Measurements from ENCODE around the gene SNED1.
"Not testable (repeated sequence)": the region's sequence is repeated elsewhere in the genome, so short reads cannot be mapped to it uniquely, and the experiment has no call there.

Gene SNED1

DNA sequence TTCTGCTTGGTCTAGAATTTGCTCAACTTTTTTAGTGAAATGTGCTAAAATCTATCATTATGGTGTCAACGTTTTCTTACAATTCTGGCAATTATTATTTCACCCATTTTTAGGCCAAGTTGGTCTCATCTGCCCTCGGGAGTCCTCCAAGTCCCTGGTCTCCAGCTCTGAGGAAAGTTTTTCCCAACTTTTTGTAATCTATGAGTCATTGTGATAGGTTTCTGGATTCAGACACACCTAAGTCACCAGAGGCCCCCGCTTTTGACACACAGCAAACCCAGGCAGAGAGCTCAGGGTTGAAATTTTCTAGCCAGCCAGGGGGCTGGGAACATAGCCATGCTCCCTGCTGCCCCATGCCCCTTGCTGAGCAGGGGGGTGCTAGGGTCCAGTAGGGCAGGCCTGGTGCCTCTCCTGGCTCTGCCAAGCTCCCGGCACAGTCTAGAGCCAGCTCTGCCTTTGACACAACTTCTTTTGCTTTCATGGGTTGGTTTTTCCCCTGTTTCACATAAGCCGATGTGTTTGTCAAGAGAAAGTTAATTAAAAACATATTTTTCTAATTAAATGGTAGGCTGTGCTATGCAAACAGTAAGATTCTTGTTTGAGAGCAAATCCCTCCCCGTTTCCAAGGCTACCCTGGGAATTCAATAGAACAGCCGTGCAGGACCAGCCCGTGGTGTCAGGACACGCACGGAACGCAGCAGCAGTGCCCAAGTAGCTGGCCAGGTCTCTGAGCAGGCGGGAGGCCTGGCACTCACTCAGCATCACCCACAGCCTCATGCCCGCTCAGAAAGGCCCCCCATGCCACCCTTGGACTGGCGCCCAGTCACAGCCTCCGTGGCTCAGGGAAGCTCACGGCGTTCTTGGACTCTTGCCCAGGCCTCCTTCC lies 25.5 kb upstream of the SNED1 start:
- DNase-seq = no peak

DNA sequence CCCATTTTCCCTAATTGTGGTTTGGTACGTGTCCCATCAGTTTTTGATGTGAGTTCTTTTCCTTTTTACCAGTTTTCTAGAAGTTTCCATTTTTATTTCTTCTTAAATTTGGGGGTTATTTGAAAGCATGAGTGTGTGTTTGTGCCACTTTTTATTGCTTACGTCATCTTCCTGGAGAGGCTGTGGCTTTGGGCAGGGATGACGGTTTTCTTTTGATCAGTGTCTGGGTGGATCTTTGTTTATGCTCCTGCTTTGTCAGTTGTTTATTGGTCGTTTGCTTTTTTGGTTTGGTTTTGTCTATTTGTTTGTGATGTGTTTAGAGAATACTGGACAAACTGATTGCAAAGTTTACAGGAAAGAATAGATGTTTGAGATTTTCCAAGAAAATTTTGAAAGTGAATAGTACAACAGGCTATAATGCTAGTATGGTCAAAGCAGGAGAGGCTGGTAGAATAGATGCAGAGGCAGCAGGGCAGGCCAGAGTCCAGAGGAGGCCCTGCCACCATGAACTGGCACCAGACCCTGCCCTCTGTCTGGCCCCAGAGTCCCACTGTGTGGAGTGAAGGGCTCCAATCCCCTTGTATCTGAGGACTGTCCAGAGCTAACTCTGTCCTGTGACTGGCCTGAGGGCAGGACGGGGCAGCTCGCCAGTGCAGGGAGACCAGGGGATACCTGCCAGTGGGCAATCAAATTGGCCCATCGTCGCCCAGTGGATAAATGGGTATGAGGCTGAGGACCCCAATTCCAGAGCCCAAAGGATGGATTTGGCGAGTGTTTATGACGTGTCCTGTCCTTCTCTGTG lies 23.4 kb upstream of the SNED1 start:
- DNase-seq = no peak

DNA sequence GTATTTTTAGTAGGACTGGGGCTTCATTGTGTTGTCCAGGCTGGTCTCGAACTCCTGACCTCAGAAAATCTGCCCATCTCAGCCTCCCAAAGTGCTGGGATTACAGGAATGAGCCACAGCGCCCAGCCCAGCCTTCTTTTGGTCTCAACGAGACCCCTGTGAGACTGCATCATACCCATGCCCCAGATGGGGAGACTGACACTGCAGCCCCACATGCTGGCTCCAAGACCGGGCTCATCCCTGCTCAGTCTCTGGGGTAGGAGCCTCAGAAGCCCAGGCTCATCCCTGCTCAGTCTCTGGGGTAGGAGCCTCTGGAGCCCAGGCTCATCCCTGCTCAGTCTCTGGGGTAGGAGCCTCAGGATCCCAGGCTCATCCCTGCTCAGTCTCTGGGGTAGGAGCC lies 22.5 kb upstream of the SNED1 start:
- DNase-seq = not testable (repeated sequence)

DNA sequence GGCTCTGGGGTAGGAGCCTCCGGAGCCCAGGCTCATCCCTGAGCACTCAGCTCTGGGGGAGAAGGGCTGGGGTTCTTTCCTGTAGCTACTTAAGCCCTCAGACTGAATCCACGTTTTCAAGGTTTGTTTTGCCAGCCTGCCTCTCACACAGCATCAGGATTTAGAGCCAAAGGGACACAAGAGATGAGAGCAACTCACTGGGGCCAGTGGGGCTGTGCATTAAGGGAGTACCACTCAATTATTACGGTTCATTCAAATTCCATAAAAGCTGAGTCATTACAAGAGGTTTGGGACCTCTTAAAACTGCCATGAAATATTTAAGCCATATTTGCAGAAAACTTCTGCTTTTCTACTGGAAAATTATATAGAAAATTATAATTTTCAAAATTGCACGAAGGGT lies 17.1 kb upstream of the SNED1 start:
- DNase-seq = no peak

DNA sequence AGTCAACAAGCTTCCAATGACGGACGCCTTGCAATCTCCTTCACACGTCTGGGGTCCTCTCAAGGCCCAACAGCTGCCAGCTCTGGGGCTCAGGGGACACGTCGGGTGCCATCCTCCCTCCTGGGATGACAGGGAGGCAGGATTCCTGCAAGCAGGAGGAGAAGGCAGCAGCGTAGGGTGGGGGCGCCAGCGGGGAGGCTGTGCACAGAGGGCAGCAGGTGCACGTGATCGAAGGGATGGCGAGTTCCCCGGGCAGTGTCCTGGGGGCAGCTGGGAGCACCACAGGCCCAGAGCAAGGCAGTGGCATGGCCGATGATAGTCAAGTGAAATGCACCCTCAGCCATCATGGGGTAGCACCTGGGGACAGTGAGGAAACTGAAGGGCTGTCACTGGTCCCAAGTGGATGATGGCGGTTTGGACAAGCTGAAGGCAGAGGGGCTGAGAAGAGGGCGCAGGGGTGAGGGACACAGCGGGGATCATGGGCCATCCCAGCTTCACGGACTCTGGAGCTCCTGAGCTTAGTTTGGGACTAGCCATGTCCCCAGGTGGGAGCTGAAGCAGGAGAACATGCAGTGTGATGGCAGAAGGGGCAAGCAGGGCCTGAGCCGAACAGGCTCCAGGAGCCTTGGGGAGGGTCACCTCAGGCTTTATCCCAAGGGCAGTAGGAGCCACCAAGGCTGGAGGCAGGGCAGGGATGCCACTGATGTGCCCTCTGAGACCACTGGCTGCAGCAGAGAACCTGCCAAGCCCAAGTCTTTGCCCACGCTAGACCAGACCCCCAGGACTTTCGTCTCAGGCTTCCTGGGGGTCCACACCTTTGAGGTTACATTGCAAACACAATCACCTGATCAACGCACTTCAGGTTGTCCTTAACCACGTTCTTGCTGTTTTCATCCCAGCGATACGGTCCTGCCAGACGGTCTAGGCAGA lies 16.3 kb upstream of the SNED1 start:
- no peak for DNase-seq

DNA sequence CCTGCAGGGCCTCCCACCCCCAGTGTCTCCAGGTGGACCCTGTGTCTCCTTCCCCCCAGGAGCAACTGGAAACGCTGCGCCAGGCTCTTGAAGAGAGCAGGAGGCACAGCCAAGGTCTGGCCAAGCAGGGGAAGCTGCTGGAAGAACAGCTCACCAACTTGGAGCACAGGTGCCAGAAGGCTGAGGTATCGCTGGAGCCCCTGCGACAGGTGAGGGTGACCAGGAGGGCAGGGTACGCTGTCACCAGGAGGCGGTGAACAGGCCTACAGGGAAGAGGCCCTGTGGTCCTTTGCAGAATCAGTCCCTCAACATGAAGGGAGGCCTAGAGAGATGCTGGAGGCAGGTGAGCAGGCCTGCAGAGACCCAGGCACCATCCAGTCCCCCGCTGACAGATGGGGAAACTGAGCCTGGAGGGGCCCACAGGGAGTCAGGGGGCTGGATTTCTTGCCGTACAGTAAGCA lies 15.6 kb upstream of the SNED1 start:
- DNase-seq = no peak

DNA sequence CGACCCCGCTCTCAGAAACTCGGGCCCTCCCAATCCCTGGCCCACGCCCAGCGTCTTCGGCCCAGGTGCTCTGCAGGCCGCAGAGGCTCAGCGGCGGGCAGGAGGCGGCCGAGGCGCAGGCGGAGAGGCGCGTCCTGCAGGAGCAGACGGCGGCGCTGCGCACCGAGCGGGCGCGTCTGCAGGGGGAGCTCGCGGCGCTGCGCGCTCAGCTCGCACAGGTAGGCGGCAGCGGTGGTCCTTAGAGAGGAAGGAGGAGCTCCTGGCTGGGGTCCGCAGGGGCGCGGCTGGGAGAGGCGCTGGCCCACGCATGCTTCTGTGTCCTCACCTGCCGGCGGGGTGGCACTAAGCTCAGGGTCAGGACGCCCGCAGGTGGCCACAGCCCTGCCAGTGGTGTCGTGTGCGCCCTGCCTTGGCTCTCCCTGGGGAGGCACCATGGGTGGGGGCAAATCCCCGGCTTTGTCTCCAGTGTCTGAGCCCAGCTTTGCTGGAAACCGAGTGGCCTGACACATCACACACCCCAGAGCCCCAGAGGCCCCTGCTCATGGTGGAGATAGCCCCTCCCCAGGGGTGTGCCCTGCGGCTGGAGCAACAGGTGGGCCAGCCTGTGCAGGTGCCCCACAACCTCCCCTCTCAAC lies 14.9 kb upstream of the SNED1 start:
- no peak for DNase-seq

DNA sequence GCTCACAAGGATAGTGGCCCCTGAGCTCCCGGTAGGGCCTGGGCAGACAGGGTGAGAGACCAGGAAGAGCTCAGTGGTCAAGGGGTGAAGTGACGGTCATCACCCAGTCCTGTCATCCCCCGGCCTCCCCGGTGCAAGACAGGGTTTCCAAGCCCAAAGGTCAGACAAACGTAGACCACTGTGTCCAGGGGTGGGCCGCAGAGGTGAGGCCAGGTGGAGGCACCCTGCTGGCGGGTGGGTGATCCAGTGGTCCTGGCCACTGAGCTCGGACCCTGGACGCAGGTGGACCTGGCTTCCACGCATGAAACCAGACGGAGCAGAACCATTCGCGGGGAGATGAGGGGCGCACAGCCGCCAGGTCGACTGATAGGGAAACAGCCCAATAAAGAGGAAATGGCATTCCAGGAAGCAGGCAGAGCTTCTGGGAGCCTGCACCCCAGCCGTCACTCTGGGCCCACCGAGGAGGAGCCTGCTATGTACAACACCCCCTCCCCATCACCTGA lies 14.4 kb upstream of the SNED1 start:
- no peak for DNase-seq

DNA sequence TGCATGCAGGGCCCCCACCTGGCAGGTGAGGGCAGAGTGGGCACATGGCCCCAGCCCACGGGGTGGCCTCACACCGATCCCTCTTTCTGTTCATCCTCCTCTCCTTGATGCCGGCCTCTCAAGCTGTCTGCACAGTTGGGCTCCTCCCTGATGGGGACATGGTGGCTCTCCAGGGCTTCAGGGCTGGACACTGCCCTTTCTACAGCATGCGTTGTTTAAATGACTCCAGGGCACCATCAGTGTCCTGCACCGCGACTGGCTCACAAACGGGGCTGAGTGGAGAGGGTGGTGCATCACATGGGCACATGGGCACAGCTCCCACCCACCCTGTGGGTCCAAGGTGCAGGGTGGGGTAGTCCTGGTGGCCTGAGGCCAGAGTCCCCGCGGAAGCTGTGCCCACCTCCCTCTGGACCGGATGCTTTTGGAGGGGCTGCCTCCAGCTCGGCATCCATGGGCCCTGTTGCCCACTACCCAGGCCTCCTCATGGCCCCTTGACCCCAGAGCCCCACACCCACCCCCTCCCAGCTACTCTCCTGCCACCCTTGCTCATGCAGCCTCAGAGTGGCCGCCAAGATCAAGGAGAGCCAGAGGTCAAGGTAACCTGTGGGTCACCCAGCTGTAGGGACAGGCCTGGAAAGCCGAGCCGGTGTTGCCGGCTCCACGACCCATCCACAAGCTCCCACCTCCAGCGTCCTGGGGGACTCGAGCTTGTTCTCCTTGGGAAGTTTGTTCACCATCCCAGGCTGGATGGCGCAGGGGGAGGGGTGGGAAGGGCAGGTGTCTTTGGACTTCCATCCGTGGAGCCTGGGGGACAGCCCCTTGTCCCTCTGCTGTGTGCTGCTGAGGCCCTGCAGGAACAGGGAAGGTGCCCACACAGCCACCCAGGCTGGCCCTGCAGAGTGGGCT lies 12.3 kb upstream of the SNED1 start:
- DNase-seq = no peak

DNA sequence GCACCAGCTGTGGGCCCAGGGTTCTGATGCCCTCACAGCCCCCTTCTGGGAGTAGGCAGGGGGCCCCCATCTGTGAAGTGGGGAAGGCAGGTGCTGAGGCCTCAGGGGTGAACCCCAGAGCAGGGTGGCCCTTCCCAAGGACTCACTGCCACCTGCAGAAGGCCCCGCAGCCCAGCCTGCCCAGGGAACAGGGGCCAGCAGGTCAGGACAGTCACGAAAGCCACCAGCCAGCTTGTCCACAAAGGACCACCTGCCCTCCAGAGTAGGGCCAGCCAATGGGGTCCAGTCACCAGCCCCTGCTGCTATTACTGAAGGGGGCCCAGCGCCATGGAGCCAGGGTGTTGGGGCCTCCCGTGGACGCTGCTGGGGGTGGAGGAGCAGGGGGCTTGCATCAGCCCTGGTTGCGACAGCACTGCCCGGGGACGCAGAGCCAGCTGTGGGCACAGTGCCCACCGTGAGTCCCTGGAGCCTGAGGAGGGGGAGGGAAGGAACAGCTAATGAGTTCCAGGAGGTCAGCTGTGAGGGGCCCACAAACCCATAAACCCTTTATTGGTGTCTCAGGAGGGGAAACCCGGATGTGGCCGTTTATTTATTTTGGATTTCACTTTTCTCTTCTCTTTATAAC lies 11.5 kb upstream of the SNED1 start:
- DNase-seq = no peak

DNA sequence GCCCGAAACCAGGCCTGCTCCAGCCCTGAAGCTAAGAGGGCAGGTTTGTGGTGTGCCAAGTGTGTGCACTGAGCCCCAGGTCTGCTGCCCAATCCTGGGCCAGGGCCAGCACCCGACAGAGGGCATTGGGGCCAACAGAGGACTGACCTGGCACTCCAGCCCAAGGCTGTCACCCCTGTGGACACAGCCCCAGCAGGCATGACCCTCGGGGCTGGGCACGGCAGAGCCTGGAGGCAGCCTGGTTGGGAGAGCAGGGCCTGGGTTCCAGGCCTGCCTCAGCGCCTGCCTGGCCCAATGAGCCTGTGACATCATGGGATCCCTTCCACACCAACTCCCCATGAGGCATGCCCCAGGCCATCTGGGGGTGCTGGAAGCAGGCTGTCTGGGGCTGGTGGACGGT lies 10.8 kb upstream of the SNED1 start:
- no peak for DNase-seq

DNA sequence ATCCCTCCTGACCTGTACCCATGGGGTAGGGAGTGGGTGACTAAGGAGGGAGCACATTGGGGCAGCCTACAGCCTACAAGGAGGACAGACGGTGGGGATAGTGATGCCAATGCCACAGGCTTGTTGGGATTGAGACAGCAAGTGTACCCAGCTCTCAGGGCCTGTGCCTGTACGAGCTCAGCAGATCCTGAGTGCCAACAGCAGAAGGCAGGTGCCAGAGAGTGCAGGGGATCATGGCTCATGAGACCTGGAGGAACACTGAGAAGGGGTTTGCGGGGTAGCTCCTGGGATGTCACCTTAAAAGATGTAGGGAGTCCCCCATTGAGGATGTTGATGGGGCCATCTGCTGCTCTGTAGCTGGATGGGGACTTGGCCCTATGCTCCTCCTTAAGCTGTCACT lies 10.3 kb upstream of the SNED1 start:
- DNase-seq = no peak

DNA sequence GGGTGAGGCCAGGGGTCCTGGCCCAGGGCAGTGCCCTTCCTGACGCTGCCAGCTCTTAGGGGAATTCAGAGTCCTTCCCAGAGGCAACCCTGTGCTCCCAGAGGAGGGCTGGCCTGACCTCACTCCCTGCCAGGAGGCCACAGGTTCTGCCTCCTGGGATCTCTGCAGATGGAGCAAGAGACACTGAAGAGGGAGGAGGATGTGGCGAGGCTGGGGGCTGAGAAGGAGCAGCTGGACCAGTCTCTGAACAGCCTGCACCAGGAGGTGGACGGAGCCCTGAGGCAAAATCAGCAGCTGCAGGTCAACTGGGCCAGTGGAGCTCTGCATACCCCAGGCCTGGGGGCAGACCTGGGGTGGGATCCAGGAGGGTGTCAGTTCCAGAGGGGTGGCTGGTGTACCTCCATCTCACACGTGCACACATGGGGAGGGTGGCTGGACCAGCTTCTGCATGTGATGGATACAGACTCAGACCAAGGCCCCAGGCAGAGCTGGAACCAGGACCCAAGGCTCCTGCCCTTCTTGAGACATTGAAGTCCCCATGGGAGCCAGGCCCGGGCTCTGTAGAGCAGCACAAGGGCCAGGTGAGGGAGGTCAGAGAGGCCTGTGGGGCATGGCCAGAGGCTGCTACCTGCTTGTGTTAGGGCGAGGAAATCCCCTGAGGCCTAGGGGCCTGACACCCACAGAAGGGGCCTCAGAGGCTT lies 9.7 kb upstream of the SNED1 start:
- DNase-seq = no peak

DNA sequence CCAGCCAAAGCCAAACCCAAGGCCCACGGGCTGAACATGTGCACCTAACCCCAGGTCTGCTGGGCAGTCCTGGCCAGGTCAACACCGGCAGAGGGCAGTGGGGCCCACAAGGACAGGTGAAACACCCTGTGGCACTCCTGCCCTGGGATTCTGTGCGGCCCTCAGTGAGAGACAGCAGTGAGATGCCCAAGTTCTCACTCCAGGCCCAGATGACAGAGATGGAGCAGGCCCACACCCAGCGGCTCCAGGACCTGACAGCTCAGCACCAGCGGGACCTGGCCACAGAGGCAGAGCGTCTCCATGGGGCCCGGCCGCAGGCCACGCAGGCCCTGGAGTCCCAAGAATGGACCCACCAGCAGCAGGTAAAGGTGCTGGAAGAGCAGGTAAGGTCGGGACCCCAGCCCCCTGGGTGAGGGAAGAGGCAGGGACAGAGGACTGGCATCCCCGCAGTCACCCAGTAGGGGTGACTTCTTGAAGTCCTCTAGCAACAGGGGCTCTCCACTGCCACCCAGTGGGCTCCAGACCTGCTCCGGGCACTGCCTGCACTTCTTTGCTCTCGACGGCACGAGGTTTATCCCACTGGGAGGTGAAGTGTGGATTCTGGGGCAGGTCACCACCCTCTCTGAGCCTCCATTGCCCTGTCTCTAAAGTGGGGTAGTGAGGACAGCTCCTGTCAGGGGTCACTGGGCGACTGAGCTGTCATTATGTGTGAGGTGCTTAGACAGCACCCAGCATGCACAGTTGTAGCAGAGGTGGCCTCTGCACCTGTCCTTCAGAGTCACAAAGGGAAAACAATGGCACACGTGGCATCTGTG lies 8.8 kb upstream of the SNED1 start:
- DNase-seq = peak; percentile 83

DNA sequence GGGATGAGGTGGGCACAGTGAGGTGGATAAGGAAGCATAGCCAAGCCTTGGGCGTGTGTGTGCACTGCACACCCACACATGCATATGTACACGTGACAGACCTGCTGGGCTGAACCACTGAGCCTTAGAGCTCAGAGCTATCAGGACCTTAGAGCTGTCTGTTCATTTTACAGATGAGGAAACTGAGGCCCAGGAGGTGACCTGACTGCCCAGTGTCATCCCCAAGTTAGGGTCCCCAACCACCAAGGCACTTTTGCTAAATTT lies 8.2 kb upstream of the SNED1 start:
- DNase-seq = no peak

DNA sequence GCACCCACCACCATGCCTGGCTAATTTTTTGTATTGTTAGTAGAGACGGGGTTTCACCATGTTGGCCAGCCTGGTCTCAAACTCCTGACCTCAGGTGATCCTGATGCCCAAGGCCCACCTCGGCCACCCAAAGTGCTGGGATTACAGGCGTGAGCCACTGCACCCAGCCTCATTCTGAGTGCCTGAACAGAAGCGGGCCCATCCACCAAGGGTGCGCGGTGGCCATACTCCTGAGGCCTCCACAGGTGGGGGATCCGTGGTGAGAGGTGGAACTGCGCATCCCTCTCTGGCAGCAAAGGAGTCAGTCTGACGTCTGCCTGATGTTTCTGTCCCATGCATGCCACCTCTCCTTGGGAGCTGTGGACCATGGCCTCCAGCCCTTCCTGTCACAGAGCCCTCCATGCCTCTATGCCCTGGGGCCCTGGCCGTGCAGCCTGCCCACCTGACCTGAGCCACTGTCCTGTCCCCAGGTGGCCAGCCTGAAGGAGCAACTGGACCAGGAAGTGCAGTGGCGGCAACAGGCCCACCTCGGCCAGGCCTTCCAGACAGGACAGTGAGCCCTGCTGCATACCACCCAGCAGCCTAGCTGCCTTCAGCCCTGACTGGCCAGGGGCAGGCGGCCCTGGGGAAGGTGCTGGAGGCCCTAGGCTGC lies 7.6 kb upstream of the SNED1 start:
- no peak for DNase-seq

DNA sequence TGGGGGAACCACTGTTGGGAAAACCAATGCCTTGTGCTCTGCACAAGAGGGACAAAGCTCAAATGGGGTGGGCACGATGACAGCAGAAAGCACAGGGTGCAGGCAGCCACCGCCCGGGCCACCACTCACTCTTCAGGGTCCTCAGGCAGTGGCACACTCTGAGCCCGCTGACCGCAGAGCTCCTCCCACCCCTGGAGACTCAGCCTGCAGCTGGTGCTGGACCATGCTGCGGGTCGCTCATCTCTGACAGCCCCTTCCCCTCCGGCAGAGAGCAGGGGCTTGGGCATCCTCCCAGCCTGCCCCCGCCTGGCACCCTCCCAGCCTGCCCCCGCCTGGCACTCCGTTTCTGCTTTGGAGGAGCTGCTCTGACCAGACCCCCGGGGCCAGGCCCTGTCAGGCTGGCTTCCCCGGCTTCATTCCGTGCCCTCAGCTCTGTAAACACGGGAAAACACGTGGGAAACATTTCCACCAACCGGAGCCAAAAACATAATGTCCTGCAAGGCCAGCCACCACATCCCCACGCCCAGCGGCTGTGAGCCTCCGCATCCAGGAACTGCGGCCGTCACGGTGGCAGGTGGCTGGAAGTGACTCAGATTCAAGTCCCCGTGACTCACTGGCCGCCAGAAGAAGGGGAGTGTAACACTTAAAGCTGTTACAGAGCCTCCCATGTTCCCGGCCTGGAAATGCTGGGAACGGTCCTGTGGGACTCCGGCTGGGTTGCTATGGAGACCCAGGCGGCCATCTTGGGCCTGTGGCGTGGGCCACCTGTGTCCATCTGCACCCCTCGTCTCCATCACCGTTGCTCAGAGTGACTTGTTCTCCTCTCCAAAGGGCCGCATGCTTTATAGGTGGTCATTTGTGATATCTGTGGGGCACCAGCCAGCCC lies 6.8 kb upstream of the SNED1 start:
- peak; percentile 76 for DNase-seq
